Activated naive CD4-positive, alpha-beta T cell treated with Interleukin-2 at 50 U/mL for 16 hours (primary cell): ENCODE measurements around the gene PLCL2.
"Not testable (repeated sequence)": the region's sequence is repeated elsewhere in the genome, so short reads cannot be mapped to it uniquely, and the experiment has no call there.

Experiments used
- DNase-seq: peaks from one replicate; pipeline ENCODE4 v3.0.0-alpha.2; 2020

PLCL2 gene

GRCh38 chr3:16918683-16919025 is 33.9 kb downstream of the PLCL2 start:
- no peak for DNase-seq

- no peak for DNase-seq
These were observed 38.4 kb downstream of the PLCL2 start for GRCh38 chr3:16923112-16923511.

DNA sequence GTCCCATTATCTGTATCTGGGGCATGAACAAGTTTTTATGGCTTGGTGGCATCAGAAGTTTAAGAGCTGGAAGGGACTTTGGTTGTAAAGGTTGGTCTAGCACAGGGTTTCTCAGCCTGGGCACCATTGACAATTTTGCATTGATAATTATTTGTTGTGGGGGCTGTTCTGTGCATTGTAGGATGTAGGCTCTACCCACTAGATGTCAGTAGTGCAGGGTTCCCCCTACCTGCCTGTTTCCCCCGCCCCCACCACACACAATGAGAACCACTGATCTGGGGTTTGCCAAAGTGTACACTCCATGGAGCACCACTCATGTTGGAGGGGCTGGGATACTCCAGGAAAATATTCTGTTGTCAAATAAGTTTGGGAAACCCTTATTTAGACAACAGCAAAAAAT is 42.7 kb downstream of the PLCL2 start:
- DNase-seq, result no peak

- no peak for DNase-seq
These were observed 43.8 kb downstream of the PLCL2 start for GRCh38 chr3:16928386-16929132.

- no peak for DNase-seq
These were observed 44.6 kb downstream of the PLCL2 start for GRCh38 chr3:16929311-16929710.

- no peak for DNase-seq
These were observed 48.1 kb downstream of the PLCL2 start for GRCh38 chr3:16932877-16933276.

DNA sequence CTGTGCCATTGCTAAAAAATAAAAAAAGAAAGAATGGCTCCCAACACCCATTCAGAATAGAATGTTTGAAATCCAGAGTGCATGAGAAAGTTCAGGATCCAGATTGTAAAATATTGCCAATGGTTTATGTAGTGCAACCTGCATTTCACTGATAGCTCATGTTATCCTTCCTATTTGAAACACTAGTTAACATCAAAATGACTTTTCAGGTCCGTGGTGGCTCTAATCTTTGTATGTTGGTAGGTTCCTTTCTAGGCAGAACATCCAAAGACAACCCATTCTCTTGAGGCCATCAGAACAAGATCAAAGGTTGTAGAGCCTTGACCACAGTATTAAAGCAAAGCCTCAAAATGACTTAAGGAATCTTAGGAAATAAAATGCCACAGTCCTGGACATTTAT is 51.0 kb downstream of the PLCL2 start:
- no peak for DNase-seq

- no peak for DNase-seq
These were observed 51.5 kb downstream of the PLCL2 start for GRCh38 chr3:16936233-16936632.

DNA sequence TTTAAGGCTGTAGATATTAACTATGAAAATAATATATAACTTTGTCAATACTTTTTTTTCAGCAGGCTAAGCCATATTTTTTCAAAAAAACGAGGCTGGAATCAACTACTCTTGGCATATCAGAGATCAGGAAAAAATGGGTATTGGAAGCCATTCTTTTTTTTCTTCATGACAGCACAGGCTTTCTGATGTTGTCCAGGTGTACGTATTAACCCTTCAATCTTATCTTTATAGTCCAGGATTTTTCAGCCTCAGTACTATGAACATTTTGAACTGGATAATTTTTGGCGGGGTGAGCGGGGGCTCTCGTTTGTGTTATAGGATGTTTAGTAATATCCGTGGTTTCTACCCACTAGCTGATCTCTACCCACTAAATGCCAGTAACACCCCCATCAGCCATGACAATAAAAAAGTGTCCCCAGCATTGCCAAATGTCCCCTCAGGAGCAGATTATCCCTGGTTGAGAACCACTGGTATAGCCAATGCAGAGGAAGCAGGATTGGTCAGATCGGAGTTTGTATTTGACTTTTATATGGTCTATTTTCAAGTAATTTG is 52.0 kb downstream of the PLCL2 start:
- no peak for DNase-seq

DNA sequence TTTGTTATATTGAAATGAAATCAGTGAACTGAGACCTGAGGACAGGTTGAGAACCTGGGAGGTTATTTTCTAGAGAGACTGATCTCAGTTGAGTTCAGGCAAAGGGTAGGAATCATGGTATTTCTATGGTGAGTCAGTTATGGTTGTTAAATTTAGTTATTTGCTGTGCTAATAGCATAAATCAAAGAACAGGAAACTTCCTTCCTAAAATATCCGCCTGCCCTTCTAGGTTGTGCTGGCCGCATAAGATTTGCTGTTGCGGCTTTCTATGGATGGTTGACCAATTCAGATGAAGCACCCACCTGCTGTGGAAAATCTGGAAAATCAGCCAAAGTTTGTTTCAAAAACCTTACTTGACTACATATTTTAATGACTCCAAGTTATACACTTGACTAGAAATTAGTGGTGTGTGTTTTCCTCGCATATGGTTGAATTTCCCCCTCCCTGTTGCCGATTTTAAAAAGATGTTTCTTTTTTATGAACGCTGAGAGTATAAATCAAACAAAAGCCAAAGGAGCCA is 52.6 kb downstream of the PLCL2 start:
- no peak for DNase-seq

- DNase-seq, result no peak
These were observed 56.3 kb downstream of the PLCL2 start for GRCh38 chr3:16940769-16941700.

DNA sequence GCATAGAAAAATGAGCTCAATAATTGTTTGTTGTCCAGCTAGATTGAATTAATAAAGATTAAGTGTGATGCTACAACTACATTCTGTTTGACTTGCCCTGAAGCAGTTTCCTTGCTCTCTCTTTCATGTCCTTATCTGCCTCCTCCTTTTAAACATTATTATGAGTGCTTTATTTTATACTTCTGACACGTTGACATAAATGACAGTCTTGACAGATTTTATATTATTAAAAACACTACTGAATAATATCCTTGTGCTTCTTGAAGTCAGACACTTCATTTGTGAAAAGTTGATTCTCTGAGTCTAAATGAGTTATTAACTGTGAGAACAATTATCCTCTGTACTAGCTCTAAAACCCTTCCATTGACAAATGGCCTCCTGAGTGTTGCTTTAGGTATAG is 58.2 kb downstream of the PLCL2 start:
- DNase-seq, result no peak

DNA sequence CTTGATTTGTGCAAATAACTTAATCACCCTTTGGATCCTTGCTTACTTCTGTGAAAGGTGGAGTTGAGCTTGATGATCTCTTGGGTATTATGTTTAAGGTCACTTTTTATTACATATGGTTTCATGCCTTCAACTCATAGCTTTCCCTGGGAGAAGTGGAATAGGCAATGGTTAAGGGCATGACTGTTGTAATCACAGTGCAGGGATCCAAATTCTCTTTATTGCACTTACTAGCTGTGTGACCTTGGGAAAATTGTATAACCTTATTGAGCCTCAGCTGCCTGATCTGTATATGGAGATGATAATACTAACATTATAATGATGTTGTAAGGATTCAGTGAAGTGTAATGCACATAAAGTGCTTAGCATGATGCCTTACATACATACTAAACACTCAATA is 59.1 kb downstream of the PLCL2 start:
- DNase-seq, result no peak

DNA sequence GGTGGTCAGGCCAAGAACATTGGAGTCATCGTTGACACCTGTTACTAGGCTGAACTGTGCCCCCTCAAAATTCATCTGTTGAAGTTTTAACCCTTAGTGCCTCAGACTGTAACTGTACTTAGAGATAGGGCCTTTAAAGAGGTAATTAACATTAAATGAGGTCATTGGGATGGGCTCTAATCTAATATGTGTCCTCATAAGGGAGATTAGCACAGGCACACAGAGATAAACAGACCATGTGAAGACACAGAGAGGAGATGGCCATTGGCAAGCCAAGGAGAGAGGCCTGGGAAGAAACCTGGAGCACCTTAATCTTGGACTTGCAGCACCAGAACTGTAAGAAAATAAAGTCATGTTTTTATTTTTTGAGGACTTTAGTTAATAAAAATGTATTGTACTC is 59.6 kb downstream of the PLCL2 start:
- no peak for DNase-seq

DNA sequence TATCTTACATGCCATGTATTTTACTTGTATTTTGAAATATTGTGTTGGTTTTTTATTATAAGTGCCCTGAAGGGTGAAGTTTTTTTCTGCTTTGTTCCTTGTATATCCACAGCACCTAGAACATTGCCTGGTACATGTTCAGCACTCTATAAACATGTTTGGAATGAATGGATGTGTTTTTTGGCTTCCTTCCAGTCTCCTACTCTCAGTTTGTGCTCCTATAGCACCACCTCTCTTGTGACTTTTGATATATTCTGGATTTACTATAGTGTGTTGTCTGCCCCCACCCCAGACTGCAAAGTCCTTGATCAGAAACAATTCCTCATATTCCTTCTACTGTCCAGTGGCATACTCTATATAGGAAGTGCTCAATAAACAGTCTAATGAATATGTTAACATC is 60.6 kb downstream of the PLCL2 start:
- DNase-seq, result no peak

- no peak for DNase-seq
These were observed 65.5 kb downstream of the PLCL2 start for GRCh38 chr3:16950282-16950681.

DNA sequence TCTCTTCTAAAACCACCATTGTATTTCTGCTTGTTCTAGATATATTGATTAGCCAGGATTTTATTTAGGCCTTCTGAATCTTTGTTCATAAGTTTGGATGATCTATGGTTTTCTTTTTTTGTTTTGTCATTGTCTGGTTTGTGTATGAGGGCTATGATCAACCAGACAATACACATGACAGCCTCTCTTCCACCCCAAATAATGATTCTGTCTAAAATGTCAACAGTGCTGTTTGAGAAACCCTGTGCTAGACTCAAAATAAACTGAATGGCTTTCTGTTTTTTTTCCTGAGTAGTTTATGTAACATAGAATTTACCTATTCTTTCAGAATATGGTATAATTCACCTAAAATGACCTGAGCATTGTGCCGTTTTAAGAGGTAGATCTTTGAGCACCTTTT is 66.1 kb downstream of the PLCL2 start:
- no peak for DNase-seq

DNA sequence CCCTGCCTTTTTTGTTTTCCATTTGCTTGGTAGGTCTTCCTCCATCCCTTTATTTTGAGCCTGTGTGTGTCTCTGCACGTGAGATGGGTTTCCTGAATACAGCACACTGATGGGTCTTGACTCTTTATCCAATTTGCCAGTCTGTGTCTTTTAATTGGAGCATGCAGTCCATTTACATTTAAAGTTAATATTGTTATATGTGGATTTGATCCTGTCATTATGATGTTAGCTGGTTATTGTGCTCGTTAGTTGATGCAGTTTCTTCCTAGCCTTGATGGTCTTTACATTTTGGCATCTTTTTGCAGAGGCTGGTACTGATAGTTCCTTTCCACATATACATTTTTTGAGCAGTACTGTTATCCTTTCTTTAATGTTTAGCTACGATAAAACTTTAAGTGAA is 73.1 kb downstream of the PLCL2 start:
- not testable (repeated sequence) for DNase-seq

GRCh38 chr3:16960125-16960524 is 75.4 kb downstream of the PLCL2 start:
- no peak for DNase-seq

- no peak for DNase-seq
These were observed 77.0 kb downstream of the PLCL2 start for GRCh38 chr3:16961621-16962205.

DNA sequence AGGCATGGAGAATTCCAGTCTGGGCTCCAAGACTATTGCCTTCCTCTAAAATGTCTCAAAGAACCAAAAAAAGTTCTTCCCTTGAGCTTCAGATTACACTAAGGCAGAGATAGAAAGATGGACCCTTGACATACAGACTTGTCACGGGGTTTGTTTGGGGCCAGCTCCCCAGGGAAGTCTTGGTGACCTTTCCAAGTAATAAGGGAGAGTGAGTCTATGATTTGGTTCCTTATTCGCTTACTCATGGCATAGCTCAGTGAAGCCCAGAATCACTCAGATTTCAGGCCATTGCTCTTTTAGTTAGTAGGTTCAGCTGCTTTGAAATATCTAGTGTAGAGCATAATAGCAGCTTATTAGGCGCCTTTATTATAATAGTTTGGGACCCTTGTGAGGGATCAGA is 90.3 kb downstream of the PLCL2 start:
- DNase-seq, result no peak

- no peak for DNase-seq
These were observed 93.6 kb downstream of the PLCL2 start for GRCh38 chr3:16978234-16978920.

DNA sequence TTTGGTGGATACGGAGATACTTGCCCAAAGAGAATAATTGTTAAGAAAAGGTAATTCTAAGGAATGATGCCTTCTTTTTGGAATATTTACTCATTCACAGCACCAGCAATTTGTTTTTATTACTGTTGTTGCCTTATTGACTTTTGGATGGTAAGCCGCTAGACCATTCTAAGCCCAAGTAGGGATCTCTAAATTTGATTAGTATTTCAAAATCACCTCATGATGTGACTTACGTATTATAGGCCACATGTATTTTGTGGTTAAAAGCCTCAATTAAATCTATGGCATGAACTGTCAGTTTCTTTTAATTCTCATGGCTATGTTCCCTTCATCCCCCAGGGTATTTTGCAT is 94.1 kb downstream of the PLCL2 start:
- no peak for DNase-seq
